Measurements from ENCODE around the gene DEPDC4.
"Not testable (repeated sequence)": the region's sequence is repeated elsewhere in the genome, so short reads cannot be mapped to it uniquely, and the experiment has no call there.

The DEPDC4 gene

DNA sequence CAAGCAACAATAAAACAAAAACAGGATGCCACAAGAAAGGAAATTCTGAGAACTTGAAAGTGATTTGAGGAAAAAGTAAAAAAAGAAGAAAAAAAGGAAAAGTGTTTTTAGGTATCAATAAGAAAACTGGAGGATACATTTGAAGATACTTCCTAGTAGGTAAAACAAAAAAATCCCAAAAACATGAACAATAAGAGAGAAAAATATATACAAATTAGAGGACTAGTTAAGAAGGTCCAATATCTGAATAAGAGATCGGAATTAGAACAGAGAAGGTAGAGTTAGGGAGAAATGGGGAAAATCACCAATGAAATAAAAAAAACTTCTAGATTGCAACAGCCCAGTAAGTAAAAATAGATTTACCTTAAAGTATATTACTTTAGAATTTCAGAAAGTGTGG is 8.8 kb downstream of the DEPDC4 start:
- no peak for DNase-seq

DNA sequence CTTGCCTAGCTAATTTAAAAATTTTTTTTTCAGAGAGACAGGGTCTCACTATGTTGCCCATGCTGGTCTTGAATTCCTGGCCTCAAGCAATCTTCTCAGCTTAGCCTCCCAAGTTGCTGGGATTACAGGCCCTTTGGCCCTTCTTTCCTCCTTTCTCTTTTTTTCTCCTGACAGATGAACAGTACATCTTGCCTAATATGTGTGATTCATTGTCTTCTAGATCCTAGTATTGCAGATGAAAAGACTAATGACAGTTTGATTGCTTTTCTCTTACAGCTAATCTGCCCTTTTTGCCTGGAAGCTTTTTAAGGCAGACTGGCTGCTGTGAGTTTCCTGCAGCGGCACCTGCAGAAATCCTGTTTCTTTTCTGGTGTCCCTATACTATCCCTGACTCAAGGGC is 12.0 kb downstream of the DEPDC4 start:
- DNase-seq, result no peak

DNA sequence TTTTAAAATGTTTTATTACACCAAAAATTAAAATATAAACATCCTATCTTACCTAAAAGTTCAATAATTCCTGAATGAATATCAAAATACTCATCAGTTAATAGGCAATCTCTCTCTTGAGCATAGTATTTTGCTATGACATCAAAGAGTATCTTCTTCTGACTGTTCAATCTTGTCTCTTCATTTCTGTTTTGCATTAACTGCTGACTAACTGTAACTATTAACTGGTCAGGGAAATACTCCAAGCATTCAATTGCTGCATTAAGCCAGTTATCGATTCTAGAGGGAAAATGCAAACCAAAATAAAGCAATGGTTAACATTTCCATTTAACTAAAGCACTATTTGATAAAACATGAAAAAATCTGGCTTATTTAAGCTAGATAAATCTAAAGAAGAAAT is 13.4 kb downstream of the DEPDC4 start:
- no peak for DNase-seq

- no peak for DNase-seq
Measured at GRCh38 chr12:100251917-100252316, 15.0 kb downstream of the DEPDC4 start.

DNA sequence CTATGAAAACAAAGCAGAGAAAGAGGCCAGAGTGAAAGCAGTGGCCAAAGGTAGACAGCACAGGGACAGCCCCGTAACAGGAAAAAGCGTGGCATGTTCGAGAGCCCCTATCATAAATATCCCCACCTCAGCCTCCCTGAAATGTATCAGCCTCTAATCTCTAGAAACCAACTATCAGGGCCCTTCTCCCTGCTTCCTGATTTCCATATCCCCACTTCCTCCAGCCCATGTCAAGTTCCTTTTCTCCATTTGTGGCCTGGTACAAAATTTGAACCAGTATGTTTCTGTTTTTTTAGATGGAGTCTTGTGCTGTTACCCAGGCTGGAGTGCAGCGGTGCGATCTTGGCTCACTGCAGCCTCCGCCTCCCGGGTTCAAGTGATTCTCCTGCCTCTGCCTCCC is 16.9 kb downstream of the DEPDC4 start:
- no peak for DNase-seq

DNA sequence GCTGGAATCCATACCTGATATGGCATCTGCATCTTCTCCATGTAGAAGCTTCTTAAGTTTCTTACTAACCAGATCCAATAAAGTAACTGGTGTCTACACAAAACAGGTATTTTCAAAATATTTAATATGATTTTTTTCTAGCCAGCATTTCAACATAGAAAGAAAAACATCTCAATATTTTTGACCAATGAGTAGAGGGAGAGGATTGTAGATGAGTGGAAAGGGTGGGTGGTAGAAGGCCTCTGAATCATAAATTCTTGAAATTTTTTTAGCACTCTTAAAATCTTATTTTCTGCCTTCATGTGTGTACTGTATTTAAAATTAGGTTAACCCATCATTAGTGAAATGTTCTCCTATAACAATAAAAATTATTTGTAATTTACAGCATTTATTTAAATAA is 18.0 kb downstream of the DEPDC4 start:
- no peak for DNase-seq

DNA sequence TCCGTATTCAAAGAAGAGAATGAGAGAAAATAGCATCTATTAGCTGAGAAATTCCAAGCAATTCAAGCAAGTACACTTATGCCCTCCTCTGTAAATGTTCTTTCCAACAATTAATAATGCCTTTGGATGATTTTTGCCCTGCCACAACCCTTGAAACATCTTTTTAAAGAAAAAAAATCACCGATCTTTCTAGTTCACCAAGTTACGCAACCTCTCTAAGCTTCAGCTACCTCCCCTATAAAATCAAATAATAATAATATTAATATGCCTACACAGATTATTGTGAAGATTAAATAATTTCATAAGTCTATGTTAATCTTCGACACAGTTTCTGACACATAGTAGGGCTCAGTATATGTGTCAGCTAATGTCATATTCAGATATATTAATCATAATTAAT is 19.1 kb downstream of the DEPDC4 start:
- DNase-seq, result no peak

- DNase-seq, result no peak
Measured at GRCh38 chr12:100243137-100243536, 23.7 kb downstream of the DEPDC4 start.

- DNase-seq, result no peak
Measured at GRCh38 chr12:100239589-100239988, 27.3 kb downstream of the DEPDC4 start.

DNA sequence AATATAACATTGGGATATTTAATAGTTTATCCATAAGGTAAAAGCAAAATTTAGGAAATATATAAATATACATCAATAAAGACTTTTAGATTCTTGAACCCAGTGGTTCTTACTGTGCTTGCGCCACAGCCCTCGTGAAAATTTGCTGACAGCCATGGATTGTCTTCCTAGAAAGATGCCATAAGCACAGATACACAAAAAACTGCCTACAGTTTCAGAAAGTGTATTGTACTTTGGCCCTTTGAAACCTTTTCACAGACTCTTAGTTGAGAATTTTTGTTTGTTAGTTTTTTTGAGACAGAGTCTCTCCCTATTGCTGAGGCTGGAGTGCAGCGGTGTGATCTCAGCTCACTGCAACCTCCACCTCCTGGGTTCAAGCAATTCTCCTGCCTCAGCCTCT is 28.1 kb downstream of the DEPDC4 start:
- no peak for DNase-seq

GRCh38 chr12:100234591-100235304 is 32.1 kb downstream of the DEPDC4 start:
- peak; percentile 54 for DNase-seq

DNA sequence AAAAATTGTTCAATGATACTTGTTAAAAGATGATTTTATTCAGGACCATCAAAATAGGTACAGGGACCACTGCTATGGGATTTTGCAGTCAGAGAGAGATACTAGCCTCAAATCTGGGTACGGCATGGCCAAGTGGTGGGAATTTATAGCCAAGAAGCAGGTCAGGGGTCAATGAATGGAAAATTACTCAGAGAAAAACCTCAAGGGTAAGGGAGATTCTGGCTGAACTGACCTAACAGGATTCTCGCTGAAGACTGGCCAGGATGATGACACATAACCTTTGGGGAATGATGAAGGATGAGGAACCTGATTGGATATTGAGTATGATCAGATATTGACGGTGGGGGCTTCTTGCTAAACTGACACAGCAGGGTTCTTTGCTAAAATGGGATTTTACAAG is 32.7 kb downstream of the DEPDC4 start:
- peak; percentile 11 for DNase-seq

GRCh38 chr12:100231873-100232272 is 35.0 kb downstream of the DEPDC4 start:
- not testable (repeated sequence) for DNase-seq

DNA sequence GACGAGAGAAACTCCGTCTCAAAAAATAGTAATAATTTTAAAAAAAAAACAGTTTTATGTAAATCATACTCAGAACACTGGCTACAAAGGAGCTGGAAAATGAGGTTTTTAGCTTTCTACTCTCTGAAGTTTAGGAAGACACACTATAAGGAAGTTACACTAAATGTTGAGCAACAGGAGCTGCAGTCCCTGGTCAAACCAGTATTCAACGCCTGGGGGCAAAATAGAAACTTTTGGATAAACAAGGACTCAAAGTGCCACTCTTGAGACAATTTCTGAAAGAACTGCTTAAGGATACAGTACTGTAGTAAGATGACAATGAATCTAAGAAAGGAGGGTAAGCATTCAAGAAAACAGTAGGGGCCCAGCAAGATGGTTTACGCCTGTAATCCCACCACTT is 37.0 kb downstream of the DEPDC4 start:
- DNase-seq, result peak; percentile 14

GRCh38 chr12:100229036-100229635 is 37.7 kb downstream of the DEPDC4 start:
- DNase-seq, result no peak

- no peak for DNase-seq
Measured at GRCh38 chr12:100225491-100225890, 41.4 kb downstream of the DEPDC4 start.

- DNase-seq, result not testable (repeated sequence)
Measured at GRCh38 chr12:100222173-100222572, 44.7 kb downstream of the DEPDC4 start.

- no peak for DNase-seq
Measured at GRCh38 chr12:100221523-100221922, 45.4 kb downstream of the DEPDC4 start.

GRCh38 chr12:100219328-100220109 is 47.4 kb downstream of the DEPDC4 start:
- DNase-seq, result no peak

GRCh38 chr12:100216337-100216736 is 50.5 kb downstream of the DEPDC4 start:
- DNase-seq, result no peak

- DNase-seq, result no peak
Measured at GRCh38 chr12:100215209-100215608, 51.7 kb downstream of the DEPDC4 start.

DNA sequence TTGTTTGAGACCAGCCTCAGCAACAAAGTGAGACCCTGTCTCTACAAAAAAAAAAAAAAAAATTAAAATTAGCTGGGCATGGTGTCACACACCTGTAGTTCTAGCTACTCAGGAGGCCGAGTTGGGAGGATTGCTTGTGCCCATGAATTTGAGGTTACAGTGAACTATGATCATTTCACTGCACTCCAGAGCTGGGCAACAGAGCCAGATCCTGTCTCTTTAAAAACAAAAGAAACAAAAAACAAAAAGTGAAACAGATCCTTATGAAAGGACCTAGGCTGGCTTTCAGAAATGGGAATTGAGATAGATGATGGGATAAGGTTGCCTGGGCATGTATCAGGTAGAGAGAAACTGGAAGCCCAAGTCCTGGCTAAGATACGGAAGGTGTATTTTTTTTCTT is 52.4 kb downstream of the DEPDC4 start:
- no peak for DNase-seq

DNA sequence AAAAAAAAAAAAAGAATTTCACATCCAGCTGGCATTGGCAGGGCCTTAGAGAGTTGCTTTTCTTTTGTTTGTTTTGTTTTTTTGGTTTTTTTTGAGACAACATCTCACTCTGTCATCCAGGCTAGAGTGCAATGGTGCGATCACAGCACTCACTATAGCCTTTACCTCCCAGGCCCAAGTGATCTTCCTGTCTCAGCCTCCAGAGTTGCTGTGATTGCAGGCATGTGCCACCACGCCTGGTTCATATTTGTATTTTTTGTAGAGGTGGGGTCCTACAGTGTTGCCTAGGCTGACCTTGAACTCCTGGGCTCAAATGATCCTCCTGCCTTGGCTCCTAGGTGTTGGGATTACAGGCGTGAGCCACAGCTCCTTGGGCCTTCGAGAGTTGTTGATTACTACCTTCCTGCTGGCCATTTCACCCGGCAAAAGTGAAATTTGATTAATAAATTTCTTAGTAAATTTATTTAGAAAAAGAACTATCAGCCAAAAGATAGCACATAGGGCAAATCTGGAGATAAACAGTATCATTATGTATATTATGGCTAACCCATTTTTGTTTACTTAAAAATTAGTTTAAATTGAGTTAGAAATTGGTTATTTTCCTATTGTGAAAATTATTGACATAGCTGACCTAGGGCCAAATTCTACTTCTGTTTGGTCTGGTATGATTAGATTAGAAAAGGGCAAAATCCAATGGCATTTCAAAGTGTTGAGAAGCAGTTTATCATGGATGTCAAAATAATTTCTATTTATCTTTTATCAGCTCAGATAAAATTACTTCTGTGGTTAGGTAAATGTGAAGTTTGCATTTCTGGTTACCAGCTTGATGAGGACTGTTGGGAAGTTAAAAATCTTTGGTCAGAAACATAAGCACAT is 53.6 kb downstream of the DEPDC4 start:
- no peak for DNase-seq

Data from eye (tissue), 1 donor.